Trophoblast cell (in vitro differentiated cells and primary cell): ENCODE results near the gene COL9A1. TPM values are rescaled to one million over a fixed set of nuclear protein-coding genes. Genes with fewer than 3 reads are reported as not detected.

ENCODE experiments used
- DNase-seq, 2 donors: peaks; one replicate each; pipeline ENCODE4 v3.0.0-alpha.2; 2016
- H2AFZ ChIP-seq: 2 replicates; pipeline ENCODE4 v1.6.1; 2013; ENCODE audit warnings: low read length, moderate library complexity, mild to moderate bottlenecking; ENCODE audit not compliant: insufficient read depth, poor library complexity
- H2AK5ac ChIP-seq: 2 replicates; pipeline ENCODE4 v1.6.1; 2013; ENCODE audit warnings: mild to moderate bottlenecking, low read length
- H2BK120ac ChIP-seq: 2 replicates; pipeline ENCODE4 v1.6.1; 2013; ENCODE audit warnings: low read length, mild to moderate bottlenecking, moderate library complexity; ENCODE audit not compliant: insufficient read depth, poor library complexity
- H2BK12ac ChIP-seq: 2 replicates; pipeline ENCODE4 v1.6.1; 2013; ENCODE audit warnings: mild to moderate bottlenecking, low read length, moderate library complexity
- H2BK5ac ChIP-seq: 2 replicates; pipeline ENCODE4 v1.6.1; 2013; ENCODE audit warnings: low read length, low read depth, moderate library complexity, mild to moderate bottlenecking; ENCODE audit not compliant: poor library complexity
- H3K14ac ChIP-seq: 2 replicates; pipeline ENCODE4 v1.6.1; 2013; ENCODE audit warnings: mild to moderate bottlenecking, low read length
- H3K18ac ChIP-seq: 2 replicates; pipeline ENCODE4 v1.6.1; 2013; ENCODE audit warnings: mild to moderate bottlenecking, low read length
- H3K23ac ChIP-seq: 2 replicates; pipeline ENCODE4 v1.6.1; 2013; ENCODE audit warnings: low read length
- H3K27ac ChIP-seq: 2 replicates; pipeline ENCODE4 v1.5.1; 2013; ENCODE audit warnings: low read depth, mild to moderate bottlenecking, inconsistent platforms, low read length, moderate library complexity
- H3K27me3 ChIP-seq: 2 replicates; pipeline ENCODE4 v1.6.1; 2013; ENCODE audit warnings: inconsistent platforms, mild to moderate bottlenecking, low read length, moderate library complexity; ENCODE audit not compliant: insufficient read depth
- H3K36me3 ChIP-seq, 2 experiments: 1 replicate in 1 of 2; 2 replicates in 1 of 2; pipeline ENCODE4 v1.6.1; 2013; ENCODE audit warnings: low read length in 2 of 2, mild to moderate bottlenecking in 2 of 2, moderate library complexity in 1 of 2; ENCODE audit not compliant: insufficient read depth in 2 of 2, control insufficient read depth in 1 of 2
- H3K4ac ChIP-seq: 2 replicates; pipeline ENCODE4 v1.6.1; 2013; ENCODE audit warnings: low read depth, mild to moderate bottlenecking, low read length, moderate library complexity
- H3K4me1 ChIP-seq, 2 experiments: 1 replicate in 1 of 2; 2 replicates in 1 of 2; pipeline ENCODE4 v1.6.1; 2013; ENCODE audit warnings: low read length in 2 of 2, mild to moderate bottlenecking in 2 of 2, moderate library complexity in 1 of 2; ENCODE audit not compliant: insufficient read depth in 2 of 2, control insufficient read depth in 1 of 2
- H3K4me2 ChIP-seq: 2 replicates; pipeline ENCODE4 v1.6.1; 2013; ENCODE audit warnings: inconsistent platforms, mild to moderate bottlenecking, low read length, moderate library complexity
- H3K4me3 ChIP-seq: 2 replicates; pipeline ENCODE4 v1.5.1; 2013; ENCODE audit warnings: mild to moderate bottlenecking, low read depth, low read length, inconsistent platforms
- H3K79me1 ChIP-seq: one replicate; pipeline ENCODE4 v1.6.1; 2013; ENCODE audit warnings: low read length
- H3K79me2 ChIP-seq: 2 replicates; pipeline ENCODE4 v1.6.1; 2013; ENCODE audit warnings: low read length, mild to moderate bottlenecking; ENCODE audit not compliant: control insufficient read depth, insufficient read depth, poor library complexity
- H3K9ac ChIP-seq: 2 replicates; pipeline ENCODE4 v1.6.1; 2013; ENCODE audit warnings: mild to moderate bottlenecking, low read length
- H3K9me3 ChIP-seq: 2 replicates; pipeline ENCODE4 v1.6.1; 2013; ENCODE audit warnings: low read depth, mild to moderate bottlenecking, control low read depth, inconsistent platforms, low read length; ENCODE audit not compliant: insufficient read depth
- H4K12ac ChIP-seq: 2 replicates; pipeline ENCODE4 v1.6.1; 2013; ENCODE audit warnings: low read depth, mild to moderate bottlenecking, low read length, moderate library complexity
- H4K8ac ChIP-seq: 2 replicates; pipeline ENCODE4 v1.6.1; 2013; ENCODE audit warnings: low read depth, mild to moderate bottlenecking, low read length, moderate library complexity
- H4K91ac ChIP-seq: one replicate; pipeline ENCODE4 v1.6.1; 2013; ENCODE audit warnings: low read depth, mild to moderate bottlenecking, low read length, moderate library complexity
- WGBS: extraction: QIAGEN DNeasy Blood & Tissue Kit; methylation state at CpG from one replicate; pipeline ENCODE4 v1.1.7; 2013; ENCODE audit warnings: missing lambda C conversion rate; ENCODE audit not compliant: insufficient read length, insufficient coverage; ENCODE audit errors: extremely low coverage; 5-methylcytosine and 5-hydroxymethylcytosine counted together
- polyA plus RNA-seq: library from polyadenylated mRNA; stranded (reverse); fragments of 200-250 nt; gene quantifications from 2 replicates; pipeline ENCODE4 v1.2.3, GENCODE V29; 2013

Gene COL9A1
- 0.03 TPM in 1 of 2 replicates, not detected in the other for polyA plus RNA-seq

DNA sequence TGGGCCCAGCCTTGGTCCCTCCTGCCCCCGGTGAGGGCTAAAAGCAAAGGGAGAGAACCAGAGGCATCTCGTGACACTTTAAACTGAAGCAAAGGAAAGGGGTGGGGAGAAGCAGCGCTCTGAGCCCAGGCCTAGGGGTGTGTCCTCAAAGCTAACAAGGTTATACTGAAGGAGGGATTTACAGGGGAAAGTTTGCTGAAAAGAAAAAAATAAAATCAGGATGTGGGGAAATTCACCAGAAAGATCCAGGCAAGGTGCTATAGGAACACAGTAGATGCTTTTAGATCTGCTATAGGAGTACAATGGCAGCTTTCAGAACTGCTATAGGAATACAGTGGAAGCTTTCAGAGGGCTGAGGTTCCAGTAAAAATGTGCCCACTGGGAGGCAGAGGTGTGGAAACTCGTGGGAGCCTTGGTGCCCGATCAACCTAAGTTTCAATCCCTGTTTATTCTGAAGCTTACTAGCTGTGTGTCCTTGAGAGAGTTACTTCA lies at the start of gene COL9A1:
TSS of gene COL9A1 (minus strand) at position 51 of the 492 bp plus-strand sequence. CDS start 160 bp downstream, outside the sequence.
- Histone ChIP-seq H4K8ac (no peak within 1 kb of the TSS), H3K36me3 (no peaks in the 10 kb centered on the region), H3K27ac (no peak within 1 kb of the TSS), H3K79me1 (no peaks in the 10 kb centered on the region), H3K4me3 (no peak within 1 kb of the TSS), H2AK5ac (no peak within 1 kb of the TSS), H3K9ac (no peak within 1 kb of the TSS), H2BK5ac (no peak within 1 kb of the TSS), H3K4ac (no peak within 1 kb of the TSS), H2BK120ac (no peak within 1 kb of the TSS), H2AFZ (no peak within 1 kb of the TSS), H3K14ac (no peak within 1 kb of the TSS), H3K4me2 (no peak within 1 kb of the TSS), H3K79me2 (no peaks in the 10 kb centered on the region), H4K12ac (no peak within 1 kb of the TSS), H3K18ac (no peak within 1 kb of the TSS), H3K4me1 (no peaks in the 10 kb centered on the region), H4K91ac (no peak within 1 kb of the TSS), H3K9me3 (no peaks in the 10 kb centered on the region), H3K27me3 (no peaks in the 10 kb centered on the region), H2BK12ac (no peak within 1 kb of the TSS), H3K23ac (no peak within 1 kb of the TSS)
- no CpG with 5 or more reads among the region's 5 CpGs for WGBS
- DNase-seq: no peak

DNA sequence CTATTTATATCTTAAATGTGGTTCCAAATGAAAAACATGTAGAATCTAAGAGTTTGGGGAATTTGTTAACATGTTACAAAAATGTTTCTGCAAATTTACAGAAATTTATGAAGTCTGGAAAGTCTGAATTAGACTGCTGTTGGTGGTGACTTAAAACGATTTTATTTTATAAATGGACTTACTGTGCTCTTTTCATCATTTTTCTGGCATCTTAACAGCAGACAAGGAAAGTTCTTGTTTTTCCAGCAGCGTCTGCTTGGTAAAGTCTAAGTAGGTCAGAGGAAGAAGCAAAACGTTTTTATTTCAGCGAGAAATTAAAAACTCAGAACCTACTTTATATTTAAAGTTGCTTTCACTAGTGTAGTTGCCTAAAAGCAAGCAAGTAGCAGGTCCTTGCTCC lies 48.6 kb upstream of the COL9A1 start:
- H3K9ac ChIP-seq: no peak overlapping the region
- no peak overlapping the region for H3K18ac ChIP-seq
- H3K4ac ChIP-seq: no peak overlapping the region
- H3K4me2 ChIP-seq: no peak overlapping the region
- H3K23ac ChIP-seq: no peak overlapping the region
- no peak overlapping the region for H3K27ac ChIP-seq
- no CpG with 5 or more reads among the region's 4 CpGs for WGBS
- H2AFZ ChIP-seq: no peak overlapping the region
- no peak overlapping the region for H4K91ac ChIP-seq
- no peak overlapping the region for H2AK5ac ChIP-seq
- no peak overlapping the region for H2BK120ac ChIP-seq
- H4K8ac ChIP-seq: no peak overlapping the region
- H3K36me3 ChIP-seq: no peaks in the 10 kb centered on the region
- H3K14ac ChIP-seq: no peak overlapping the region
- H2BK5ac ChIP-seq: no peak overlapping the region
- no peaks in the 10 kb centered on the region for H3K27me3 ChIP-seq
- H4K12ac ChIP-seq: no peak overlapping the region
- H3K9me3 ChIP-seq: peaks cover 8% of the 10 kb centered on the region
- no peak for DNase-seq
- H3K4me1 ChIP-seq: no peaks in the 10 kb centered on the region
- no peak overlapping the region for H2BK12ac ChIP-seq
- H3K79me2 ChIP-seq: no peaks in the 10 kb centered on the region
- H3K4me3 ChIP-seq: no peak overlapping the region
- H3K79me1 ChIP-seq: no peaks in the 10 kb centered on the region

DNA sequence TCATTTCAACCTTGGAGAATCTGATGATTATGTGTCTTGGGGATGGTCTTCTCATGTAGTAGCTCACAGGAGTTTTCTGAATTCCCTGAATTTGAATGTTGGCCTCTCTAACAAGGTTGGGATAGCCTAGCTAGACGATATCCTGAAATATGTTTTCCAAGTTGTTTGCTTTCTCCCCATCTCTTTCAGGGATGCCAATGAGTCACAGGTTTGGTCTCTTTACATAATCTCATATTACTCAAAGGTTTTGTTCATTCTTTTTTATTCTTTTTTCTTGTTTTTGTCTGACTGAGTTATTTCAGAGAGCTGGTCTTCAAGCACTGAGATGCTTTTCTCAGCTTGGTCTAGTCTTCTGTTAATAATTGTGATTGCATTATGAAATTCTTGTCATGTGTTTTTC lies 42.7 kb upstream of the COL9A1 start:
- WGBS: no CpG with 5 or more reads among the region's 1 CpG

DNA sequence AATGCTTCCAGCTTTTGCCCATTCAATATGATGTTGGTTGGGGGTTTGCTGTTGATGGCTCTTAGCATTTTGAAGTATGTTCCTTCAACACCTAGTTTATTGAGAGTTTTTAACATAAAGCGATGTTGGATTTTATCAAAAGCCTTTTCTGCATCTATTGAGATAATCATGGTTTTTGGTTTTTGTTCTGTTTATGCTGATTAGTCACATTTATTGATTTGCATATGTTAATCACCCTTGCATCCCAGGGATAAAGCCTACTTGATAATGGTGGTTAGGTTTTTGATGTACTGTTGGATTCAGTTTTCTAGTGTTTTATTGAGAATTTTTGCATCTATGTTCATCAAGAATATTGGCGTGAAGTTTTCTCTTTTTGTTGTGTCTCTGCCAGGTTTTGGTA lies 40.4 kb upstream of the COL9A1 start:
- no peak overlapping the region for H2BK5ac ChIP-seq
- H3K4me3 ChIP-seq: no peak overlapping the region
- no peaks in the 10 kb centered on the region for H3K27me3 ChIP-seq
- H3K18ac ChIP-seq: no peak overlapping the region
- H2AK5ac ChIP-seq: no peak overlapping the region
- no peak overlapping the region for H2BK120ac ChIP-seq
- no peak overlapping the region for H4K12ac ChIP-seq
- H3K27ac ChIP-seq: no peak overlapping the region
- H4K91ac ChIP-seq: no peak overlapping the region
- H3K79me2 ChIP-seq: no peaks in the 10 kb centered on the region
- WGBS: no CpG with 5 or more reads among the region's 2 CpGs
- H3K14ac ChIP-seq: no peak overlapping the region
- H3K4ac ChIP-seq: no peak overlapping the region
- H2BK12ac ChIP-seq: no peak overlapping the region
- H3K79me1 ChIP-seq: no peaks in the 10 kb centered on the region
- DNase-seq: no peak
- no peak overlapping the region for H3K23ac ChIP-seq
- H2AFZ ChIP-seq: no peak overlapping the region
- no peaks in the 10 kb centered on the region for H3K36me3 ChIP-seq
- peaks cover 9% of the 10 kb centered on the region for H3K9me3 ChIP-seq
- no peak overlapping the region for H3K4me2 ChIP-seq
- no peak overlapping the region for H3K9ac ChIP-seq
- H3K4me1 ChIP-seq: no peaks in the 10 kb centered on the region
- no peak overlapping the region for H4K8ac ChIP-seq

More for the DNA sequence above, 42.7 kb upstream of the COL9A1 start:
- H3K36me3 ChIP-seq: no peaks in the 10 kb centered on the region
- peaks cover 10% of the 10 kb centered on the region for H3K9me3 ChIP-seq
- H2BK12ac ChIP-seq: no peak overlapping the region
- H2BK120ac ChIP-seq: no peak overlapping the region
- H4K8ac ChIP-seq: no peak overlapping the region
- no peak overlapping the region for H3K27ac ChIP-seq
- H4K91ac ChIP-seq: no peak overlapping the region
- no peak overlapping the region for H2AFZ ChIP-seq
- no peak overlapping the region for H3K14ac ChIP-seq
- H3K4me1 ChIP-seq: no peaks in the 10 kb centered on the region
- H4K12ac ChIP-seq: no peak overlapping the region
- H3K18ac ChIP-seq: no peak overlapping the region
- no peak overlapping the region for H2AK5ac ChIP-seq
- no peak overlapping the region for H3K4ac ChIP-seq
- H2BK5ac ChIP-seq: no peak overlapping the region
- H3K23ac ChIP-seq: no peak overlapping the region
- H3K9ac ChIP-seq: no peak overlapping the region
- no peak for DNase-seq
- H3K4me2 ChIP-seq: no peak overlapping the region
- no peak overlapping the region for H3K4me3 ChIP-seq
- no peaks in the 10 kb centered on the region for H3K79me1 ChIP-seq
- H3K79me2 ChIP-seq: no peaks in the 10 kb centered on the region
- H3K27me3 ChIP-seq: no peaks in the 10 kb centered on the region
